Suppressor macrophage treated with lipopolysaccharide for 1 hour (primary cell): ENCODE data around the gene SETD1B.
"Not testable (repeated sequence)": the region's sequence is repeated elsewhere in the genome, so short reads cannot be mapped to it uniquely, and the experiment has no call there.

ENCODE experiments used
- DNase-seq, 3 donors: peaks; one replicate each; pipeline ENCODE4 v3.0.0-alpha.2; 2020 to 2022

The SETD1B gene

GRCh38 chr12:121781484-121781997 lies 22.3 kb upstream of the SETD1B start:
- no peak for DNase-seq

DNA sequence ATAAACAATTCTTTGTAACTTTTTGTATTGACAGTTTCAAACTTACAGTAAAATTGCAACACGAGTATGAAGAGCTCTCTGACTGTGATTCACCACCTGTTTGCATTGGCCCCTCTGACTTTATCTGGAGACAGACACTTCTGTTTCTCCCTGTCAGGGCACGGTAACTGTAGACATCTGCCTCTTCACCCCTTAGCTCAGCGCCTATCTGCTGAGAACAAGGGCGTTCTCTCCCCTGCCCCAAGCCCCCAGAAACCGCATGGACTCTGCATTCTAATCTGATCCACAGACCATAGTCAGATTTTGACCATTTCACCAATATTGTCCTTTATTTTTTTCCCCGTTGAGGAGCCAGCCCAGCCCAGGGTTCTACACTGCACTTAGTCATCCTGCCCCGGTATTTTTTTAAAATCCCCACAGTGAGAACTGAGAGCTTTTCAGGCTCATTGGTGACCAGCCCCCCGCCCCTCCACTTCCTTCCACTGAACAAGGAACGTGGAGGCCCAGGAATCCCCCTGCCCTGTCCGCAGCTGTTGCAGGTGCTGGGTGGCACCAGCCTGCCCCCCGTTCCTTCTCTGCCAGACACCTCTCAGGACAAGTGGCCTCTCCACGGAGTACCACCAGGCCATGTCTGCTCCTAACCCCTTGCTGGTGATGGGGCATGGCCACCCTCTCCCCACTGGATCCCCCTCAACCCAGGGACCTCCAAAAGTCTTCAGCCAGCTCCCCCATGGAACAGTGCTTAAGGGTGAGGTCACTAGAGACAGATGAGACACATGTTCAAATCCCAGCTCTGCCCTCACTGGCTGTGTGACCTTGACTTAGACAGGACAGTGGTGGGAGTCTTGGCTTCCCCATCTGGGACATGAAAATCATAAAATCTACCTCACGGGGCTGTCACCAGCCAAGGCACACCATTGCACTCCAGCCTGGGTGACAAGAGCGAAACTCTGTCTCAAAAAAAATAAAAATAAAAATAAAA lies 21.5 kb upstream of the SETD1B start:
- DNase-seq, result peak; percentile 95 to 97 (median 96)

GRCh38 chr12:121783766-121784165 lies 20.0 kb upstream of the SETD1B start:
- peak in 1 of 3 donors; percentile 29 for DNase-seq

- peak; percentile 89 to 98 (median 96) for DNase-seq
Observed at GRCh38 chr12:121784460-121784859, 19.3 kb upstream of the SETD1B start.

DNA sequence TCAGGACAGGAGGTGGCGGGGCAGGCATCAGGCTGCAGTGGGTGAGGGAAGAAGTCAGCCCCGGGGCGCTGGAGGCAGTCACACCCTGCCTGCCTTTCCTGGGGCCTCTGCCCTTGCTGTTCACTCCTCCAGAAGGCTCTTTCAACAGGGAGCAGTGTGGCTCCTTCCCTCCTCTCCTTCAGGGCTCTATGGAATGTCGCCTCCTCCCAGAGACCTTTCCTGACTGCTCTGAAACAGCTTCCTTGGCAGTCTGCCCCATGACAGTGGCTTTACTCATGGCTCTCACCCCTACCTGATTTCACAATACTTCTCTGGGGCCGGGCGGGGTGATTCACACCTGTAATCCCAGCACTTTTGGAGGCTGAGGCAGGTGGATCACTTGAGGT lies 17.4 kb upstream of the SETD1B start:
- DNase-seq, result peak; percentile 68 to 83 (median 80)

GRCh38 chr12:121787063-121788025 lies 16.5 kb upstream of the SETD1B start:
- DNase-seq, result no peak

- peak; percentile 60 to 71 (median 61) for DNase-seq
Observed at GRCh38 chr12:121788176-121788818, 15.5 kb upstream of the SETD1B start.

- DNase-seq, result peak; percentile 93 to 94 (median 93)
Observed at GRCh38 chr12:121789233-121789781, 14.5 kb upstream of the SETD1B start.

- DNase-seq, result peak; percentile 88 to 93 (median 91)
Observed at GRCh38 chr12:121789800-121790728, 13.7 kb upstream of the SETD1B start.

DNA sequence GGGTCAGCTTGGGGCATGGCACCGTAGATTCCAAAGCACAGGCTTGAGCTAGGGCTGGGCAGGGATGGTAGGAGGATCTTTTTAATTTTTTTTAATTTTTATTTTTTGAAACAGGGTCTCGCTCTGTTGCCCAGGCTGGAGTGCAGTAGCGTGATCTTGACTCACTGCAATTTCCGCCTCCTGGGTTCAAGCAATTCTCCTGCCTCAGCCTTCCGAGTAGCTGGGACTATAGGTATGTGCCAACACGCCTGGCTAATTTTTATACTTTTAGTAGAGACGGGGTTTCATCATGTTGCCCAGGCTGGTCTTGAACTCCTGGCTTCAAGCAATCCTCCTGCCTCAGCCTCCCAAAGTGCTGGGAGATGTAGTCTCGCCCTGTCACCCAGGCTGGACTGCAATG lies 13.0 kb upstream of the SETD1B start:
- DNase-seq, result not testable (repeated sequence)

- peak; percentile 48 to 71 (median 50) for DNase-seq
Observed at GRCh38 chr12:121791671-121792551, 11.9 kb upstream of the SETD1B start.

DNA sequence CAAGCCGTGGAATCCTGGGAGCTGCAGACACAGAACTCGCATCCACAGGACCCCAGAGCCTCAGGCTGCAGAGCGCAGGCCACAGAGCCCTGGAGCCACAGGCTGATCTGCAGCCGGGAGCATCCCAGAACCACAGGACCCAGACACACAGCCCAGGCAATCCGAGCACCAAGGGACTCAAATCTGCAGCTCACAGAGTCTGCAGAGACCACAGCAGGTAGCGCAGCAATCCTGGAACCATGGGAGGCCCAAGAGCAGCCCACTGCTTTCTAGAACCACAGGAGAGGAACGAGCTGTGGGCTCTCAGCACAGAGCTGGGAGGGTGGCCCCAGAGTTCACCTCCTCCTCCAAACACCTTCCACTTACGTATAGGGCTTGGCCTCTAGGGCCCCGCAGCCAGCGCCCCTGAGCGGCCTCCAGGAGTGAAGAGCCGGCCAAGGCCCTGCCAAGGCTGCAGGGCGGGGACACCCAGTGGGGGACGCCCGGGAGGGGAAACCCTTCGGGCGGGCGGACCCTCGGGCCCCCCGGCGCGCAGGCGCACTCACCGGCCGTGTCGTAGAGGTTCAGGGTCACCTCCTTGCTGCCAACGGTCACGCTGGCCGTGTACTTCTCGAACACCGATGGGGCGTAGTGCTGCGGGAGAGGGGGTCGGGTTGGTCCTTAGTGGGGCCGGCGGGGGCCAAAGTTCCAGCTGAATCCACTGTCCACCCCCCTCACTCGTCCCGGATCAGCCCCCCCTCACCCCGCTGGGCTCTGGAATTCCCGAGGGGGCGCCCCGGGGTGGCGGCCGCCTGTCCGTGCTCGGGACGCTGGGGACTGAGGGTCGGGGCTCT lies 11.0 kb upstream of the SETD1B start:
- peak; percentile 42 to 76 (median 55) for DNase-seq

DNA sequence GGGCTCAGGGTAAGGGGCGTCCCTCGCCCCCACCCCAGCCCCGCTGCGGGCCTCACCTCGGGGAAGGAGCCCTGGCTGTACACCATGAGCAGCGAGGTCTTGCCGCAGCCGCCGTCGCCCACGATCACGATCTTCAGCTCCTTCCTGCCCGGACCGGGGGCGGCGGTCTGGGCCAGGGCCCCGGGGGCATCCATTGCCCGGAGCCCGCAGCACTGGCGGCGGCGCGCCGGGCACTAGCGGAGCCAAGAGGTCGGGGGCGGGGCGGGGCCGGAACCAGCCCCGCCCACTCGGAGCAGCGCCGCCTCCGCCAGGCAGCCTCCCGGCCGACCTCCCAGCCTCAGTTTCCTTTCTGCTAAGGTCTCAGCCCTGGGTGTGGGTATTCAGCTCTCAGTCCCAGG lies 10.4 kb upstream of the SETD1B start, which contains the start of gene RHOF:
RHOF (minus strand) TSS at position 249 of the 398 bp plus-strand sequence; CDS start at position 194, 55 bp downstream.
- DNase-seq, result peak; percentile 76 to 95 (median 86)

GRCh38 chr12:121793838-121794533 lies 9.8 kb upstream of the SETD1B start:
- peak; percentile 95 to 98 (median 97) for DNase-seq

DNA sequence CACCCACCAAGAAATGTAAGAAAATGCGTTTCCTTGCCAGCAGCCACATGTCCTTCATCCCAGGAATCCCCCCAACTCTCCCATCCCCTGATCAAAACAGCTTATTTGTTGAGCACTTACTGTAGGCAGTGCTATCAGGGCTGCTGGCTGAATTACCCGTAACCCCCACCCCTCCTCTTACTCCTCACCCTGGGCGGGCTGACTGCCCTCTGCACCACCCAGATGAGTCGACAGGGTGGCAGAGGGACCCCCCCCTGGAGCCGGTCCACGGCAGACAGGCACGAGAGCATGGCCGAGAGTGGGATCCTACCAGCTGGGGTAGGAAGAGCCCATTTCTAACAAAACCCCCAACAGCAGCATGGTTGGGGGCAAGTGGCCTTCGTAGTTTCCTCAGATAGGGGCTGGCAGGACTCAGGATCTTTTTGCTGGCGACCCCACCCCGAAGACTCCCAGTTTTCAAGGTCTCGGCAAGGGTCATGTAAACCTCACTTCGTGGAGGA lies 9.2 kb upstream of the SETD1B start:
- DNase-seq, result no peak

- peak; percentile 89 to 90 (median 90) for DNase-seq
Observed at GRCh38 chr12:121795034-121795968, 8.5 kb upstream of the SETD1B start.
